ENCODE results near the gene MYOCOS. TPM values are rescaled to one million over a fixed set of nuclear protein-coding genes. Genes with fewer than 3 reads are reported as not detected.
"Not testable (repeated sequence)": the region's sequence is repeated elsewhere in the genome, so short reads cannot be mapped to it uniquely, and the experiment has no call there.

Gene MYOCOS
- polyA plus RNA-seq, 1 experiment: not detected

GRCh38 chr1:171655746-171656116 is 33.7 kb downstream of the MYOCOS start:
- Histone ChIP-seq H3K4me3 (ENCODE audit: low read depth, low read length) (no peak overlapping the region), H3K27ac (ENCODE audit: low read depth, low read length) (no peak overlapping the region), H3K9me3 (ENCODE audit: control insufficient read depth, insufficient read depth, low read length) (no peaks in the 10 kb centered on the region; the same call in 1 of the 2 replicates), H3K27me3 (ENCODE audit: control insufficient read depth, insufficient read depth, low read length) (no peaks in the 10 kb centered on the region)
- DNase-seq (ENCODE audit: low read depth, low spot score): no peak
- TF ChIP-seq, protein P1, sequence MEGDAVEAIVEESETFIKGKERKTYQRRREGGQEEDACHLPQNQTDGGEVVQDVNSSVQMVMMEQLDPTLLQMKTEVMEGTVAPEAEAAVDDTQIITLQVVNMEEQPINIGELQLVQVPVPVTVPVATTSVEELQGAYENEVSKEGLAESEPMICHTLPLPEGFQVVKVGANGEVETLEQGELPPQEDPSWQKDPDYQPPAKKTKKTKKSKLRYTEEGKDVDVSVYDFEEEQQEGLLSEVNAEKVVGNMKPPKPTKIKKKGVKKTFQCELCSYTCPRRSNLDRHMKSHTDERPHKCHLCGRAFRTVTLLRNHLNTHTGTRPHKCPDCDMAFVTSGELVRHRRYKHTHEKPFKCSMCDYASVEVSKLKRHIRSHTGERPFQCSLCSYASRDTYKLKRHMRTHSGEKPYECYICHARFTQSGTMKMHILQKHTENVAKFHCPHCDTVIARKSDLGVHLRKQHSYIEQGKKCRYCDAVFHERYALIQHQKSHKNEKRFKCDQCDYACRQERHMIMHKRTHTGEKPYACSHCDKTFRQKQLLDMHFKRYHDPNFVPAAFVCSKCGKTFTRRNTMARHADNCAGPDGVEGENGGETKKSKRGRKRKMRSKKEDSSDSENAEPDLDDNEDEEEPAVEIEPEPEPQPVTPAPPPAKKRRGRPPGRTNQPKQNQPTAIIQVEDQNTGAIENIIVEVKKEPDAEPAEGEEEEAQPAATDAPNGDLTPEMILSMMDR (IDR thresholded peaks at IDR 0.05; ENCODE audit: low read depth, low read length): no peak
- ChIA-PET CTCF (interaction anchor here (1.5 to 5.0 kb wide), 3 partner anchors 11 to 60 kb away, joined by 3 to 57 read pairs (median 22); no protein-coding TSS in a partner anchor), POLR2A (no interaction called here)

DNA sequence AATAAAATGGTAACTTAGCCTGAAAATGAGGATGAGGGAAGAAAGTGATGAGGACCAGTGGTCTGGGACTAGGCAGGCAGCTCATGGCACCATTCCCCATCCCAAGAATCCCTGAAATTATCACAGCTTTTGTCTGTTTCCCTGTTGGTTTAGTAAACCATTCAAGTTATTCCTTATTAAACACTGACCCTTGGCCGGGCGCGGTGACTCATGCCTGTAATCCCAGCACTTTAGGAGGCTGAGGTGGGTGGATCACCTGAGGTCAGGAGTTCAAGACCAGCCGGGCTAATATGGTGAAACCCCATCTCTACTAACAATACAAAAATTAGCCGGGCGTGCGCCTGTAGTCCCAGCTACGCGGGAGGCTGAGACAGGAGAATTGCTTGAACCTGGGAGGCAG is 34.2 kb downstream of the MYOCOS start:
- H3K4me3 ChIP-seq (ENCODE audit: low read depth, low read length); H3K27me3 ChIP-seq (ENCODE audit: control insufficient read depth, insufficient read depth, low read length); POLR2A ChIA-PET; H3K9me3 ChIP-seq (ENCODE audit: control insufficient read depth, insufficient read depth, low read length); H3K27ac ChIP-seq (ENCODE audit: low read depth, low read length); DNase-seq (ENCODE audit: low read depth, low spot score): not testable (repeated sequence)
- CTCF ChIA-PET: interaction anchor here (5.0 kb wide), 1 partner anchor 11 kb away, joined by 57 read pairs; no protein-coding TSS in a partner anchor

GRCh38 chr1:171661076-171661650 is 39.1 kb downstream of the MYOCOS start:
- ChIA-PET CTCF (no interaction called here), POLR2A (no interaction called here)
- DNase-seq (ENCODE audit: low read depth, low spot score): no peak
- TF ChIP-seq, protein P1 (IDR thresholded peaks at IDR 0.05; ENCODE audit: low read depth, low read length): no peak
- Histone ChIP-seq H3K27me3 (ENCODE audit: control insufficient read depth, insufficient read depth, low read length) (peaks cover 2% of the 10 kb centered on the region), H3K4me3 (ENCODE audit: low read depth, low read length) (no peak overlapping the region), H3K27ac (ENCODE audit: low read depth, low read length) (no peak overlapping the region), H3K9me3 (ENCODE audit: control insufficient read depth, insufficient read depth, low read length) (no peaks in the 10 kb centered on the region; the same call in 1 of the 2 replicates)

DNA sequence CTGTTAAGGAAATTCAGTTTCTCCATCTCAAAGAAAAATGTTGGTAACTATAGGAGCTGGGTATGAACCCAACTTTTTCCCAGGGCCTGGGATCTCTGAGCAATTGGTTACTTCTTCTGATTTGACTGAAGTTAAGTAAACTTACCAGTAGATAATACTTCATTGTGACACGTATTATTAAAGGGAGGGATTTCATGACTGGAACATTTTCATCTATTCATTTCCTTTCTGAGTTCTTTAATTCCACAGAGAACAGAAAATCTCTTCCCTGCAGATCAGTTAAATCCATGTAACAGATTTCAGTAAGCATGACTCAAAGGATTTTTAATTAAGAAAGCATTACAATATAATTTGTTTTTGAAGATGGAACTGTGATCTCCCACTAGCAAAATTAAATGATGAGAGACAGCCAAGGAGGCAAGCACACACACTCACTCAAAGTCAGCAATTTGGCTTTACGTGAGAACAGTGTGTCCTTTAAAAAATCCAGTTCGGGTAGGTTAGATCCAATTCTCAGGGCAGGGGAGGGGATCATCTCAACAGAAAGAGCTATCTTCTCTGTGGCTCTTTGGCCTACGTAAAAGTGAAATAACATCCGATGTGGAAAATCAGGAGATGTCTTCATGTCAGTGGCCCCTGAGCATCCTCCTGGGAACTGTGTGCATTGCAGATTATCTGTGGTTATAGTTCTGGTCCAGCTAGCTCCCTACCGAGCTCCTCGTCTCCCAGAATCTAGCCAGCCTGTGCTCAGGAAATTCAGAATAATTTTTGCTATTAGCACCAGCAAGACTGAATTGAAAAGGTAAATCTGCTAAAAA is 41.2 kb downstream of the MYOCOS start:
- no peak overlapping the region for H3K27ac ChIP-seq (ENCODE audit: low read depth, low read length)
- ChIA-PET CTCF (interaction anchor here (0.5 to 1.1 kb wide), 4 partner anchors 19 to 331 kb away, joined by 3 to 4 read pairs (median 3); no protein-coding TSS in a partner anchor), POLR2A (interaction anchor here (0.5 kb wide), 1 partner anchor 35 kb away, joined by 3 read pairs; no protein-coding TSS in a partner anchor)
- no peaks in the 10 kb centered on the region; the same call in 1 of the 2 replicates for H3K9me3 ChIP-seq (ENCODE audit: control insufficient read depth, insufficient read depth, low read length)
- no peak for DNase-seq (ENCODE audit: low read depth, low spot score)
- peaks cover 2% of the 10 kb centered on the region for H3K27me3 ChIP-seq (ENCODE audit: control insufficient read depth, insufficient read depth, low read length)
- TF ChIP-seq, protein P1 (IDR thresholded peaks at IDR 0.05; ENCODE audit: low read depth, low read length): no peak
- H3K4me3 ChIP-seq (ENCODE audit: low read depth, low read length): no peak overlapping the region

- Histone ChIP-seq H3K27ac (ENCODE audit: low read depth, low read length) (no peak overlapping the region), H3K9me3 (ENCODE audit: control insufficient read depth, insufficient read depth, low read length) (no peaks in the 10 kb centered on the region; the same call in 1 of the 2 replicates), H3K4me3 (ENCODE audit: low read depth, low read length) (no peak overlapping the region), H3K27me3 (ENCODE audit: control insufficient read depth, insufficient read depth, low read length) (peaks cover 2% of the 10 kb centered on the region)
- CTCF ChIA-PET: interaction anchor here (0.5 to 1.1 kb wide), 5 partner anchors 20 to 331 kb away, joined by 3 to 4 read pairs (median 3); no protein-coding TSS in a partner anchor
- TF ChIP-seq, protein P1 (IDR thresholded peaks at IDR 0.05; ENCODE audit: low read depth, low read length): no peak
- DNase-seq (ENCODE audit: low read depth, low spot score): no peak
- POLR2A ChIA-PET: interaction anchor here (0.5 kb wide), 1 partner anchor 34 kb away, joined by 3 read pairs; no protein-coding TSS in a partner anchor
These were observed 42.0 kb downstream of the MYOCOS start for GRCh38 chr1:171663854-171664575.

Measured in AG04450 (cell line).